Stimulated activated CD4-positive, alpha-beta T cell treated with anti-CD3 and anti-CD28 coated beads, Interleukin-12 subunit alpha, Interleukin-12 subunit beta, amount 100 ng/mL, for 24 hours (primary cell): ENCODE results near the gene SASH1.
"Not testable (repeated sequence)": the region's sequence is repeated elsewhere in the genome, so short reads cannot be mapped to it uniquely, and the experiment has no call there.

Source experiments
- DNase-seq, 2 experiments: peaks; one replicate each; pipeline ENCODE4 v3.0.0-alpha.2; 2020; ENCODE audit warnings: low read depth in 2 of 2

The SASH1 gene

DNA sequence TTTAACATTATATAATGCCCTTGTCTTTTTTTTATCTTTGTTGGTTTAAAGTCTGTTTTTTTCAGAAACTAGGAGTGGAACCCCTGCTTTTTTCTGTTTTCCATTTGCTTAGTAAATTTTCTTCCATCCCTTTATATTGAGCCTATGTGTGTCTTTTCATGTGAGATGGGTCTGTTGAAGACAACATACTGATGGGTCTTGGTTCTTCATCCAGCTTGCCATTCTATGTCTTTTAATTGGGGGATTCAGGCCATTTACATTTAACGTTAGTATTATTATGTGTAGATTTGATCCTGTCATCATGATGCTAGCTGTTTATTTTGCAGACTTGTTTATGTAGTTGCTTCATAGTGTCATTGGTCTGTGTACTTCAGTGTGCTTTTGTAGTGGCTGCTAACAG lies 243.0 kb downstream of the SASH1 start:
- DNase-seq = not testable (repeated sequence)

DNA sequence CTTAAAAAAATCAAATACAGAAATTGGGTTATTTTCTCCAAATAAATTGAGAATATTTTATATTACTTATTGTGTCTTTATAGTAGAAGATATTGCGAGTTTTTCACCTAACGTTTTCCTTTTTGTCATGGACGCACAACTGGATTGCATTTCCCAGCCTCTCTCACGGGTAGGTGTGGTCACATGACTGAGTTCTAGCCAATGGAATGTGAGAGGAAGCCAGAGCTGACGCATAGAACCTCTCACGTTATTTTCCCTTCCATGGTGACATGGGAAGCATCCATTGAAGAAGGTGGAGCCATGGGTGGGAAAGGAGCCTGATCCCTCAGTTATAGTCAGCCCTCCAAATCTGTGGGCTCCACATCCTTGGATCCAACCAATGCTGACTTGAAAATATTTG lies 248.2 kb downstream of the SASH1 start:
- no peak for DNase-seq

- DNase-seq = no peak
Measured at GRCh38 chr6:148591656-148592055, 249.0 kb downstream of the SASH1 start.

DNA sequence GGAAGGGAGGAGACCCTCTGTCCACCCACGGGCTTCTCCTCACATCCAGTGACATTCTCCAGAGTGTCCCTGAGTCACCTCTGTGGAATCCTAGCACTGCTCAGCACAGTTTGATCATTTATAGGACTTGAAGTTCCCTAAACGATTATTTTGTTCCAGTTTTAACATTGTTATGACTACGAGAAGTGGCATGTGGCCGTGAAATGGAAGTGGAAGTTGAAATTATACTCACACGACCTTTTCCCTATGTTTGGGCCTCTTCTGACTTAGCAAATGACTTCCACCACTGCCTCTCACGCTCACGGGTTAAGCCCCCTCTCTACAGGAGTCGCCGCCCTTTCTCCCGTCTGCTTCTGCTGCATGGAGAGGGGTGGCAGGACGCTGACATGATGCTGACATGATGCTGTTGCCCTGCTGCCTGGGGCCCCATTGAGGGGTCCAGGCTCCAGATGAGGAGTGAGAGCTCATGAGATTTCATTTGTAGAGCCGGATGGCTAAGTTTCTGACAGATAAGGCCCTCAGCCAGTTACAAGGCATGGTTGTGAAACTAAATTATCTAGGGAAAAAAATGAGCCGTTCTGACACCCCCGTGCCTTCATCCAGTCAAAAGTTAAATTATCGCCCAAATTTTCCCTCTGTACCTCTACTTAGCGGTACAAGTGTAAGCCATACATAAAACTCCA lies 250.6 kb downstream of the SASH1 start:
- no peak for DNase-seq

DNA sequence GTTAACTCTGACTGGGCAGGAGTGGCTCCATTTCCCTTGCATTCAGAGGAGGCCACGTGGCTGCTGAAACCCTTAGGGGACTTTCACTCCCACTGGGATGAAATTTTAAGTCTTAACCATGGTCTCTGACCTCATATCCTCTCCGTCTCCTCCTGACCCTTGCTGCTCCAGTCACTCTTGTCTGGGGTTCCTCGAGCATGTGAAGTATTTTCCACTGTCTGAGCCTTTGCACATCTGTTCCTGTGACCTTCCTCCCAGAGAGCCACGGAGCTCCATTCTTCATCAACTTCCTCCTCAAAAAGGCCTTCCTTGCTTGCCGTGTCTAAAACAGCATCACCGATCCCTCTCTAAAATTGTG lies 251.2 kb downstream of the SASH1 start:
- DNase-seq = no peak

- no peak for DNase-seq
Measured at GRCh38 chr6:148595550-148595949, 252.9 kb downstream of the SASH1 start.

DNA sequence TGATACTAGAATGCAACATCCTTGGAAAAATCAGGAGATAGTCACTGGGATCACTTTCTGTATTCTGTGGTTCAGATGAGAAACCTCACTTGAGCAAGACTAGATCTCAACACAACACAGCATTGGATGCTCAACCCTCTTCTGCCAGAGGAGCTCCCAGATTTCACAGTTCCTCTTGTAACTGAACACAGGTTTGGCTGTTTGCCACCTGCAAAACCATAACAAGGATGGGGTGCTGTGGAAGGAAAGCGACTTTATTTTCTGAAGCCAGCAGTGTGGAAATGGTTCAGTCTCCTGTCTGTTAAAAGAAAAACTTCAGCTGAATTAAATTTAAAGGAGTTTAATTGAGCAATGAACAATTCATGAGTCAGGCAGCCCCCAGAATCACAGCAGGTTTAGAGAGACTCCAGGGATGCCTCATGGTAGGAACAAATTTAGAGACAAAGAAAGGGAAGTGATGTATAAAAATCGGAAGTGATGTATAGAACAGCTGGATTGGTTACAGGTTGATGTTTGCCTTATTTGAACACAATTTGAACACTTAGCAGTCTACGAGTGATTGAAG lies 254.3 kb downstream of the SASH1 start:
- no peak for DNase-seq

GRCh38 chr6:148598724-148599123 lies 256.1 kb downstream of the SASH1 start:
- DNase-seq = no peak

DNA sequence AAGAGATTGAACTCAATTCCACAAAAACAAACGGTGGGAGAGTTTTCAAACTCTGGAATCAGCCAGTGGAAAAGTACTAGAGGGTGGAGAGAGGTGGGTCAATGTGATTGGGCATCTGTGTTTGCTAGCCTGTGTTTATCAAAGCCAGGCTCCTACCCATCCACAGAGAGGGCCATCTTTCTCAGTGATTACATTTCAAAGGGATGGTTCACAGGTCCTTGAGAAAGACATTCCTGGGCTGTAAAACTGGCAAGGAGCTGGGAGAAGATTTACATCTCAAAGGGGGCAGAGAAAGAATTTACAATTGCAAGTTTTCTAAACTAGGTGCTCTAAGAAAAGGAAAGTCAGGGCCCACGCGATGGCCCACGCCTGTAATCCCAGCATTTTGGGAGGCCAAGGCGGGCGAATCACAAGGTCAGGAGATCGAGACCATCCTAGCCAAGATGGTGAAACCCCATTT lies 257.4 kb downstream of the SASH1 start:
- DNase-seq = no peak
